Endothelial cell of umbilical vein (primary cell): Measurements from ENCODE around the gene KCNAB2.

Experiments used
- EZH2 ChIP-seq: IDR thresholded peaks from 2 replicates; pipeline ENCODE4 v1.6.1; 2012; ENCODE audit warnings: borderline replicate concordance, low read depth, mild to moderate bottlenecking, moderate library complexity, low read length, inconsistent platforms; ENCODE audit not compliant: severe bottlenecking
- FOS ChIP-seq: IDR thresholded peaks from 2 replicates; pipeline ENCODE4 v1.6.1; 2011; ENCODE audit warnings: mild to moderate bottlenecking, low read length, moderate library complexity, borderline replicate concordance; ENCODE audit not compliant: insufficient read depth
- GATA2 ChIP-seq: IDR thresholded peaks from 2 replicates; pipeline ENCODE4 v1.7.0; 2011; ENCODE audit warnings: low read depth, mild to moderate bottlenecking, moderate library complexity, mixed read lengths, low read length; ENCODE audit not compliant: insufficient read length, insufficient read depth
- MYC ChIP-seq: IDR thresholded peaks from one replicate; pipeline ENCODE4 v1.6.1; 2011; ENCODE audit warnings: mild to moderate bottlenecking, low read depth, low read length
- POLR2A ChIP-seq: IDR thresholded peaks from 2 replicates; pipeline ENCODE4 v1.6.1; 2012; ENCODE audit warnings: low read depth, mild to moderate bottlenecking, control low read depth, low read length
- POLR2AphosphoS5 ChIP-seq: IDR thresholded peaks from 2 replicates; pipeline ENCODE4 v1.6.1; 2012; ENCODE audit warnings: low read depth, mild to moderate bottlenecking, control low read depth, low read length, moderate library complexity; ENCODE audit not compliant: insufficient read depth
- TF ChIP-seq, protein P1 (sequence below), 2 donors: IDR thresholded peaks; 1 replicate in 1 of 2; 2 replicates in 1 of 2; pipeline ENCODE4 v1.5.1; 2011; ENCODE audit warnings: low read length in 2 of 2, mild to moderate bottlenecking in 2 of 2, moderate library complexity in 2 of 2, control low read depth in 1 of 2, inconsistent platforms in 1 of 2, low read depth in 1 of 2; ENCODE audit not compliant: insufficient read depth in 1 of 2; ENCODE audit errors: extremely low read depth in 1 of 2
- TF ChIP-seq, protein P2 (sequence below): IDR thresholded peaks from 2 replicates; pipeline ENCODE4 v1.6.1; 2011; ENCODE audit not compliant: insufficient read depth, insufficient read length

DNA sequence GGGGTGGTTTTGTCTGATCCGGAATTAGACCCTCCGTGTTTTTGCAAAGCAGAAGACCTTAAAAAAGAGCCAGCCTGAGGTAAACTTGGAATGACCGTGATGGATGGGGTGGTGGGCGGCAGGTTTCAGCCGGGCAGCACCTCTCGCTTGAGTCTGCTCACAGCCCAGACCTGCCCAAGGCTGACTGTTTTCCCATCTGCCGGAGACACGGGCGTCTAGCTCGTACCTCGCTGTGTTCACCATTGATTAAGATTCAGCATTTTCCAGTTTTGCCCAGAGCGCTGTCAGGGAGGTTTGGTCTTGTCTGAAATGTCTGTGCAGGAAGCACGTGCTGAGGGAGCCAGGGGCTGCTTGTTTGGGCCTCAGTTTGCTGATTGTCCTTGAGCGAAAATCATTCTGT is 591 bp downstream of the KCNAB2 start:
- TF ChIP-seq, protein P1, sequence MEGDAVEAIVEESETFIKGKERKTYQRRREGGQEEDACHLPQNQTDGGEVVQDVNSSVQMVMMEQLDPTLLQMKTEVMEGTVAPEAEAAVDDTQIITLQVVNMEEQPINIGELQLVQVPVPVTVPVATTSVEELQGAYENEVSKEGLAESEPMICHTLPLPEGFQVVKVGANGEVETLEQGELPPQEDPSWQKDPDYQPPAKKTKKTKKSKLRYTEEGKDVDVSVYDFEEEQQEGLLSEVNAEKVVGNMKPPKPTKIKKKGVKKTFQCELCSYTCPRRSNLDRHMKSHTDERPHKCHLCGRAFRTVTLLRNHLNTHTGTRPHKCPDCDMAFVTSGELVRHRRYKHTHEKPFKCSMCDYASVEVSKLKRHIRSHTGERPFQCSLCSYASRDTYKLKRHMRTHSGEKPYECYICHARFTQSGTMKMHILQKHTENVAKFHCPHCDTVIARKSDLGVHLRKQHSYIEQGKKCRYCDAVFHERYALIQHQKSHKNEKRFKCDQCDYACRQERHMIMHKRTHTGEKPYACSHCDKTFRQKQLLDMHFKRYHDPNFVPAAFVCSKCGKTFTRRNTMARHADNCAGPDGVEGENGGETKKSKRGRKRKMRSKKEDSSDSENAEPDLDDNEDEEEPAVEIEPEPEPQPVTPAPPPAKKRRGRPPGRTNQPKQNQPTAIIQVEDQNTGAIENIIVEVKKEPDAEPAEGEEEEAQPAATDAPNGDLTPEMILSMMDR (IDR thresholded peaks at IDR 0.05; ENCODE audit: extremely low read depth in 1 of 2, insufficient read depth in 1 of 2, low read depth in 1 of 2, low read length in 2 of 2) = no peak
- TF ChIP-seq EZH2 (no peak), POLR2A (no peak), POLR2AphosphoS5 (no peak), FOS (no peak), GATA2 (no peak), MYC (no peak)
- TF ChIP-seq, protein P2, sequence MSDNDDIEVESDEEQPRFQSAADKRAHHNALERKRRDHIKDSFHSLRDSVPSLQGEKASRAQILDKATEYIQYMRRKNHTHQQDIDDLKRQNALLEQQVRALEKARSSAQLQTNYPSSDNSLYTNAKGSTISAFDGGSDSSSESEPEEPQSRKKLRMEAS = no peak
